ENCODE data around the gene KRT12. TPM values are rescaled to one million over a fixed set of nuclear protein-coding genes. Genes with fewer than 3 reads are reported as not detected.

Gene KRT12
- total and polyA plus RNA-seq, 9 of the 15 experiments (the other 6 are each of a cell fraction or from before 2014, with no cell fraction given), result 0.18 to 7.0 (median 2.2) TPM

- H3K36me3 ChIP-seq (ENCODE audit: control insufficient read depth, insufficient read depth, low read length), result no peaks in the 10 kb centered on the region
- no TSS peak for BruUV-seq (replicated peaks)
- no peak overlapping the region for H3K4me2 ChIP-seq (ENCODE audit: insufficient read depth, low read length)
- ChIA-PET POLR2A (interaction anchor here (1.2 kb wide), 1 partner anchor 823 kb away, joined by 3 read pairs; no protein-coding TSS in a partner anchor), CTCF (ENCODE audit: low intra/inter-chr PET ratio) (no interaction called here)
- H4K20me1 ChIP-seq (replicated peaks; ENCODE audit: control insufficient read depth, insufficient read depth, low read length), result no peaks in the 10 kb centered on the region
- H2AFZ ChIP-seq (ENCODE audit: low read depth, low read length), result no peak overlapping the region
- no peak for DNase-seq (ENCODE audit: extremely low read depth in 1 of 4, low spot score in 3 of 4)
- peak; percentile 58 for TF ChIP-seq NFIC (IDR thresholded peaks at IDR 0.05)
- TF ChIP-seq FOSL1 (tag; conservative IDR thresholded peaks at IDR 0.05), result 0 out of 2 replicates have a peak, but pooled peaks have one; percentile 12
- no peak for TF ChIP-seq TBP (optimal IDR thresholded peaks at IDR 0.05; ENCODE audit: low read depth, low read length)
- no peak for TF ChIP-seq TCF7L2 (IDR thresholded peaks at IDR 0.05; ENCODE audit: low read depth, low read length)
- FAIRE-seq, result no peak
- peaks cover 0 to 13% of the 10 kb centered on the region in 2 experiments; a peak in 3 of 5 replicates for H3K4me1 ChIP-seq (replicated peaks in 1 of 2; ENCODE audit: control insufficient read depth in 2 of 2, insufficient read depth in 2 of 2, low read length in 2 of 2)
- H3K9me3 ChIP-seq (replicated peaks; ENCODE audit: control insufficient read depth, insufficient read depth, low read depth, low read length), result no peaks in the 10 kb centered on the region
- no peaks in the 10 kb centered on the region for H3K27me3 ChIP-seq (ENCODE audit: control insufficient read depth in 2 of 2, insufficient read depth in 2 of 2, low read length in 2 of 2)
- in situ Hi-C loops (cut with MboI) (no loop called here), intact Hi-C loops (cut with micrococcal nuclease) (no loop called here)
- 49% methylated on average over 14 of the region's 14 CpGs for WGBS (ENCODE audit: insufficient coverage, low coverage, missing lambda C conversion rate)
- ATAC-seq, result no peak
- H3K9me1 ChIP-seq (ENCODE audit: control insufficient read depth, insufficient read depth, low read length), result no peaks in the 10 kb centered on the region
- H3K79me2 ChIP-seq (ENCODE audit: control insufficient read depth, insufficient read depth, low read length), result no peaks in the 10 kb centered on the region
- H3K27ac ChIP-seq (ENCODE audit: extremely low read depth, low read depth, low read length), result no peak overlapping the region
- no peak overlapping the region for H3K4me3 ChIP-seq
- no peak overlapping the region for H3K9ac ChIP-seq (ENCODE audit: insufficient read depth in 1 of 2, low read depth in 2 of 2, low read length in 2 of 2)
These were observed 2.2 kb downstream of the KRT12 start for GRCh38 chr17:40864661-40865390.
